HepG2 (cell line): Measurements from ENCODE around the gene CERT1. TPM values are rescaled to one million over a fixed set of nuclear protein-coding genes. Genes with fewer than 3 reads are reported as not detected.

Experiments
- ATAC-seq: fragments of 200-7000 bp; cut with Tn5 transposase; 3 replicates; pipeline ENCODE4 v1.9.1; 2020; ENCODE audit warnings: mild to moderate bottlenecking, moderate library complexity
- BruUV-seq: library from RNA; stranded (reverse); fragments of 400-500 nt; replicated peaks from 2 replicates; lab custom pipeline; 2021; lab: Mats Ljungman, UMichigan
- CTCF ChIA-PET: fragments of 300-600 bp; formaldehyde crosslinking; extraction: SDS; loops from one replicate; lab custom pipeline; 2021; ENCODE audit warnings: low total read pairs, inconsistent platforms, low intra/inter-chr PET ratio; lab: Yijun Ruan, JAX
- POLR2A ChIA-PET: fragments of 350-600 bp; sonication (Branson Sonifier 250); formaldehyde crosslinking; loops from one replicate; lab custom pipeline; 2020; ENCODE audit warnings: antibody characterized with exemption, inconsistent platforms; lab: Yijun Ruan, JAX
- DNase-seq: peaks from one replicate; pipeline ENCODE4 v3.0.0-alpha.2; 2015; ENCODE audit warnings: low spot score
- FAIRE-seq: peaks from 3 replicates; lab custom pipeline; 2011; peaks lifted over from hg19 to GRCh38; lab: Jason Lieb, UNC
- H2AFZ ChIP-seq: one replicate; pipeline ENCODE4 v1.6.1; 2011; ENCODE audit warnings: low read length, inconsistent platforms
- H3K27ac ChIP-seq: fragments of 300-600 bp; 3 replicates; pipeline ENCODE4 v1.8.0; 2011; ENCODE audit warnings: mixed run types, mild to moderate bottlenecking, mixed read lengths, low read length, inconsistent platforms; ENCODE audit not compliant: insufficient read depth; ENCODE audit errors: extremely low read length
- H3K27me3 ChIP-seq, 2 experiments: fragments of 200-600 bp in 1 of 2; 2 replicates in 1 of 2; 3 replicates in 1 of 2; pipeline versions ENCODE4 v1.6.0 to v1.8.0; 2011; ENCODE audit warnings: low read length in 2 of 2, mild to moderate bottlenecking in 2 of 2, moderate library complexity in 2 of 2, inconsistent platforms in 1 of 2; ENCODE audit not compliant: insufficient read depth in 2 of 2, control insufficient read depth in 1 of 2
- H3K36me3 ChIP-seq, 2 experiments: fragments of 200-600 bp in 1 of 2; replicated peaks in 1 of 2; 2 replicates in 1 of 2; 3 replicates in 1 of 2; pipeline versions ENCODE4 v1.5.1 to v1.8.0; 2011; ENCODE audit warnings: low read length in 2 of 2, inconsistent platforms in 1 of 2; ENCODE audit not compliant: insufficient read depth in 2 of 2, control insufficient read depth in 1 of 2
- H3K4me1 ChIP-seq: 2 replicates; pipeline ENCODE4 v1.5.1; 2012; ENCODE audit warnings: low read length, inconsistent platforms; ENCODE audit not compliant: insufficient read depth
- H3K4me2 ChIP-seq: 2 replicates; pipeline ENCODE4 v1.6.0; 2011; ENCODE audit warnings: low read depth, low read length, inconsistent platforms
- H3K4me3 ChIP-seq, 3 experiments: fragments of 200-600 bp in 1 of 3; sonication (generic), shearing (Covaris generic) in 1 of 3; replicated peaks in 1 of 3; 2 replicates each; pipeline ENCODE4 v1.5.1; 2011 to 2016; ENCODE audit warnings: low read length in 3 of 3, inconsistent platforms in 2 of 3, low read depth in 2 of 3, mild to moderate bottlenecking in 2 of 3, control low read depth in 1 of 3, mixed read lengths in 1 of 3; ENCODE audit not compliant: insufficient read depth in 1 of 3
- H3K79me2 ChIP-seq: one replicate; pipeline ENCODE4 v1.6.1; 2011; ENCODE audit warnings: low read length, inconsistent platforms; ENCODE audit not compliant: insufficient read depth
- H3K9ac ChIP-seq: 2 replicates; pipeline ENCODE4 v1.6.0; 2011; ENCODE audit warnings: mild to moderate bottlenecking, low read depth, low read length, inconsistent platforms; ENCODE audit not compliant: insufficient read depth
- H3K9me3 ChIP-seq: 2 replicates; pipeline ENCODE4 v1.5.1; 2012; ENCODE audit warnings: mild to moderate bottlenecking, low read length
- H4K20me1 ChIP-seq: 2 replicates; pipeline ENCODE4 v1.6.0; 2011; ENCODE audit warnings: inconsistent platforms, mild to moderate bottlenecking, low read length, moderate library complexity; ENCODE audit not compliant: insufficient read depth
- ARHGAP35 ChIP-seq: sonication (generic); formaldehyde crosslinking; IDR thresholded peaks from 2 replicates; pipeline ENCODE4 v1.9.0; 2022; ENCODE audit warnings: mild to moderate bottlenecking, inconsistent platforms, moderate library complexity, missing genetic modification reagents, borderline replicate concordance
- EHMT2 ChIP-seq: fragments of 200-600 bp; sonication (generic); IDR thresholded peaks from 2 replicates; pipeline ENCODE4 v1.7.0; 2017; ENCODE audit warnings: antibody characterized with exemption, low read depth, low read length, borderline replicate concordance
- ELF1 ChIP-seq: sonication (generic); formaldehyde crosslinking; IDR thresholded peaks from 2 replicates; pipeline ENCODE4 v1.4.0; 2020; ENCODE audit warnings: missing genetic modification reagents
- IKZF1 ChIP-seq: fragments of 450-650 bp; IDR thresholded peaks from 2 replicates; pipeline ENCODE4 v1.7.1; 2016
- KDM2A ChIP-seq: sonication (generic); formaldehyde crosslinking; IDR thresholded peaks from 2 replicates; pipeline ENCODE4 v1.4.0; 2020; ENCODE audit warnings: low read depth, missing genetic modification reagents, borderline replicate concordance
- KLF11 ChIP-seq: IDR thresholded peaks from 2 replicates; pipeline ENCODE4 v1.6.1; 2016; ENCODE audit warnings: missing compliant biosample characterization
- NCOA5 ChIP-seq: sonication (generic); formaldehyde crosslinking; IDR thresholded peaks from 2 replicates; pipeline ENCODE4 v1.4.0; 2020; ENCODE audit warnings: missing genetic modification reagents
- YEATS4 ChIP-seq: sonication (generic); formaldehyde crosslinking; IDR thresholded peaks from 2 replicates; pipeline ENCODE4 v1.4.0; 2020; ENCODE audit warnings: missing genetic modification reagents, borderline replicate concordance
- ZBTB26 ChIP-seq: IDR thresholded peaks from 2 replicates; pipeline ENCODE4 v1.6.1; 2016; ENCODE audit warnings: missing compliant biosample characterization, missing genetic modification reagents, borderline replicate concordance
- ZBTB8A ChIP-seq: sonication (generic); formaldehyde crosslinking; IDR thresholded peaks from 2 replicates; pipeline ENCODE4 v1.4.0; 2020; ENCODE audit warnings: mild to moderate bottlenecking, low read depth, missing genetic modification reagents, borderline replicate concordance
- ZFAT ChIP-seq: sonication (generic); formaldehyde crosslinking; conservative IDR thresholded peaks from 2 replicates; pipeline ENCODE4 v1.8.1; 2023; ENCODE audit warnings: missing genetic modification reagents, inconsistent platforms
- ZNF292 ChIP-seq: sonication (generic); formaldehyde crosslinking; IDR thresholded peaks from 2 replicates; pipeline ENCODE4 v1.8.1; 2022; ENCODE audit warnings: mild to moderate bottlenecking, low read depth, missing genetic modification reagents, borderline replicate concordance
- ZNF331 ChIP-seq: sonication (generic); formaldehyde crosslinking; IDR thresholded peaks from 2 replicates; pipeline ENCODE4 v1.4.0; 2020; ENCODE audit warnings: missing genetic modification reagents
- ZNF34 ChIP-seq: sonication (generic); formaldehyde crosslinking; IDR thresholded peaks from 2 replicates; pipeline ENCODE4 v1.4.0; 2020; ENCODE audit warnings: mild to moderate bottlenecking, missing genetic modification reagents, borderline replicate concordance
- ZNF547 ChIP-seq: sonication (generic); formaldehyde crosslinking; IDR thresholded peaks from 2 replicates; pipeline ENCODE4 v1.5.1; 2020; ENCODE audit warnings: mild to moderate bottlenecking, missing genetic modification reagents
- ZNF567 ChIP-seq: sonication (generic); formaldehyde crosslinking; IDR thresholded peaks from 2 replicates; pipeline ENCODE4 v1.8.1; 2023; ENCODE audit warnings: mild to moderate bottlenecking, missing genetic modification reagents, borderline replicate concordance
- ZNF652 ChIP-seq: IDR thresholded peaks from 2 replicates; pipeline ENCODE4 v1.6.1; 2016; ENCODE audit warnings: low read depth, borderline replicate concordance
- ZSCAN22 ChIP-seq: sonication (generic); formaldehyde crosslinking; IDR thresholded peaks from 2 replicates; pipeline ENCODE4 v1.4.0; 2020; ENCODE audit warnings: mild to moderate bottlenecking, missing genetic modification reagents
- WGBS: methylation state at CpG from one replicate; pipeline ENCODE4 v1.1.6; 2017; ENCODE audit warnings: low lambda C conversion rate; 5-methylcytosine and 5-hydroxymethylcytosine counted together
- in situ Hi-C: cut with HindIII; loops from 2 replicates; pipeline ENCODE4 v1.10.0; 2017; ENCODE audit warnings: low pct_unique_long_range_greater_than_20kb; ENCODE audit not compliant: extremely low pct_ligation_motif_present
- intact Hi-C: fragments of 100-400 bp; cut with micrococcal nuclease; formaldehyde crosslinking; loops from one replicate; pipeline ENCODE4 v1.10.0; 2022; ENCODE audit not compliant: unreplicated experiment
- polyA plus RNA-seq, 8 experiments: library from polyadenylated mRNA; depleted of rRNA in 3 of 8; stranded (reverse) in 7 of 8; unstranded in 1 of 8; fragments of >200 nt; fragmentation: Illumina TruSeq in 4 of 8; extraction: Trizol in 4 of 8; gene quantifications; 2 replicates each; pipeline versions ENCODE4 v1.2.1 to v1.2.3, GENCODE V29; 2011 to 2016; ENCODE audit warnings: low read depth in 4 of 8, missing spikeins in 1 of 8, mixed read lengths in 1 of 8; ENCODE audit not compliant: insufficient read depth in 1 of 8
- total RNA-seq, 5 experiments: library from RNA; depleted of rRNA; stranded (reverse); fragments of >200 nt; fragmentation: Illumina TruSeq; extraction: Trizol; gene quantifications; 2 replicates each; pipeline ENCODE4 v1.2.3, GENCODE V29; 2016; ENCODE audit warnings: low read depth in 1 of 5
- TF ChIP-seq, protein P1 (sequence below): IDR thresholded peaks from 2 replicates; pipeline ENCODE4 v1.6.1; 2016

Gene CERT1
- total and polyA plus RNA-seq, 2 of the 13 experiments (the other 11 are each of a cell fraction or from before 2014, with no cell fraction given): 8.2 to 12.7 TPM

DNA sequence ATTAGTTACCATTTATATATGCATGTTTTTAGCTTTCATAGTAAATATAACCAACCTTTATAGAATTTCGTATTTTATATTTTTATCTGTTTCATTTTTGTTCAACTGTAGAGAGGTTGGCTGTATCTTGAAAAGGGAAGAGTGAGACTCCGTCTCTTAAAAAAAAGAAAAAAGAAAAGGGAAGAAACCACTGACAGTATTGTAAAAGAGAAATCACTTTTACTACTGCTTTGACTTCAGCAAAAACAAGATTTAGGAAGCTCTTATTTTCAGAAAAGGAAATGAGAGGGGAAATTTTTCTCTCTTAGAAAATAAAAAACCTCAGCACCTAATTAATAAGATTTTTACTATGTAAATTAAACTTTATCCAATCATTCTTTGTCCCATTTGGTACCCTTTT, 14.6 kb upstream of the CERT1 start:
- in situ Hi-C loops (no loop called here), intact Hi-C loops (loop anchor here (10.0 kb wide), 1 partner anchor 291 kb away; the partner anchor contains the start of gene ANKRD31)
- TF ChIP-seq EHMT2: no peak
- no peak for TF ChIP-seq IKZF1
- no peak for TF ChIP-seq ZNF331 (CRISPR knock-in tag)
- TF ChIP-seq, protein P1, sequence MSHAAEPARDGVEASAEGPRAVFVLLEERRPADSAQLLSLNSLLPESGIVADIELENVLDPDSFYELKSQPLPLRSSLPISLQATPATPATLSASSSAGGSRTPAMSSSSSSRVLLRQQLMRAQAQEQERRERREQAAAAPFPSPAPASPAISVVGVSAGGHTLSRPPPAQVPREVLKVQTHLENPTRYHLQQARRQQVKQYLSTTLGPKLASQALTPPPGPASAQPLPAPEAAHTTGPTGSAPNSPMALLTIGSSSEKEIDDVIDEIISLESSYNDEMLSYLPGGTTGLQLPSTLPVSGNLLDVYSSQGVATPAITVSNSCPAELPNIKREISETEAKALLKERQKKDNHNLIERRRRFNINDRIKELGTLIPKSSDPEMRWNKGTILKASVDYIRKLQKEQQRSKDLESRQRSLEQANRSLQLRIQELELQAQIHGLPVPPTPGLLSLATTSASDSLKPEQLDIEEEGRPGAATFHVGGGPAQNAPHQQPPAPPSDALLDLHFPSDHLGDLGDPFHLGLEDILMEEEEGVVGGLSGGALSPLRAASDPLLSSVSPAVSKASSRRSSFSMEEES (CRISPR knock-in tag): no peak
- TF ChIP-seq ZNF34 (CRISPR knock-in tag): no peak
- no peak for TF ChIP-seq ZFAT
- no peak for TF ChIP-seq ZNF547
- TF ChIP-seq NCOA5 (CRISPR knock-in tag): no peak
- TF ChIP-seq KLF11: no peak
- no TSS peak for BruUV-seq
- Histone ChIP-seq H3K4me2 (no peak overlapping the region), H3K27me3 (no peaks in the 10 kb centered on the region), H3K36me3 (no peaks in the 10 kb centered on the region), H3K9me3 (peaks cover 8% of the 10 kb centered on the region; the same call in 1 of the 2 replicates), H3K4me3 (no peak overlapping the region), H2AFZ (no peak overlapping the region), H3K9ac (no peak overlapping the region), H3K27ac (no peak overlapping the region), H4K20me1 (peaks cover 34% of the 10 kb centered on the region), H3K79me2 (peaks cover 14% of the 10 kb centered on the region), H3K4me1 (peaks cover 8% of the 10 kb centered on the region)
- 94% methylated on average over 2 of the region's 2 CpGs for WGBS
- ATAC-seq (no peak), DNase-seq (no peak), FAIRE-seq (no peak)
- ChIA-PET POLR2A (no interaction called here), CTCF (no interaction called here)

- in situ Hi-C loops: no loop called here
- DNase-seq (no peak), FAIRE-seq (no peak), ATAC-seq (no peak)
- Histone ChIP-seq H3K36me3 (no peaks in the 10 kb centered on the region), H3K79me2 (peaks cover 19% of the 10 kb centered on the region), H3K27ac (no peak overlapping the region), H3K4me3 (no peak overlapping the region), H3K9ac (no peak overlapping the region), H3K9me3 (peaks cover 15% of the 10 kb centered on the region; the same call in 1 of the 2 replicates), H3K4me1 (peaks cover 8% of the 10 kb centered on the region), H4K20me1 (peaks cover 38% of the 10 kb centered on the region), H3K27me3 (no peaks in the 10 kb centered on the region), H3K4me2 (no peak overlapping the region), H2AFZ (no peak overlapping the region)
- CTCF ChIA-PET: no interaction called here
- no peak for TF ChIP-seq KDM2A
- no peak for TF ChIP-seq YEATS4 (CRISPR knock-in tag)
- TF ChIP-seq ELF1 (CRISPR knock-in tag): no peak
- TF ChIP-seq ARHGAP35 (CRISPR knock-in tag): no peak
- no peak for TF ChIP-seq ZBTB26
- no peak for TF ChIP-seq ZNF652 (CRISPR knock-in tag)
- TF ChIP-seq ZNF567 (CRISPR knock-in tag): no peak
- TF ChIP-seq ZSCAN22 (CRISPR knock-in tag): no peak
- no peak for TF ChIP-seq ZBTB8A (CRISPR knock-in tag)
- no peak for TF ChIP-seq ZNF292 (CRISPR knock-in tag)
- 100% methylated on average over 1 of the region's 1 CpG for WGBS
- intact Hi-C loops: loop anchor here (10.0 kb wide), 1 partner anchor 291 kb away; the partner anchor contains the start of gene ANKRD31
- POLR2A ChIA-PET: no interaction called here
- no TSS peak for BruUV-seq
Observed at GRCh38 chr5:75525344-75525743, 13.9 kb upstream of the CERT1 start.
